A673 (cell line): ENCODE measurements around the gene NELL1.

ENCODE experiments used
- CTCF ChIP-seq: fragments of 300-800, 200-600 bp; sonication (generic); conservative IDR thresholded peaks from 2 replicates; pipeline ENCODE4 v1.5.1; 2017; ENCODE audit warnings: low read depth, mild to moderate bottlenecking, antibody characterized with exemption, low read length, moderate library complexity, mixed read lengths
- EZH2 ChIP-seq: fragments of 200-600 bp; sonication (generic); IDR thresholded peaks from 2 replicates; pipeline ENCODE4 v1.6.1; 2017; ENCODE audit warnings: borderline replicate concordance, low read depth, mild to moderate bottlenecking, mixed read lengths, antibody characterized with exemption, low read length; ENCODE audit not compliant: poor library complexity, severe bottlenecking

GRCh38 chr11:21427726-21428125 is 758.3 kb downstream of the NELL1 start:
- TF ChIP-seq CTCF, result no peak
- TF ChIP-seq EZH2, result no peak
